ENCODE data around the gene RPRML. TPM values are rescaled to one million over a fixed set of nuclear protein-coding genes. Genes with fewer than 3 reads are reported as not detected.
"Not testable (repeated sequence)": the region's sequence is repeated elsewhere in the genome, so short reads cannot be mapped to it uniquely, and the experiment has no call there.

The RPRML gene
- total RNA-seq, 4 donors from 2014 or later: 0.48 TPM; not detected in 3

DNA sequence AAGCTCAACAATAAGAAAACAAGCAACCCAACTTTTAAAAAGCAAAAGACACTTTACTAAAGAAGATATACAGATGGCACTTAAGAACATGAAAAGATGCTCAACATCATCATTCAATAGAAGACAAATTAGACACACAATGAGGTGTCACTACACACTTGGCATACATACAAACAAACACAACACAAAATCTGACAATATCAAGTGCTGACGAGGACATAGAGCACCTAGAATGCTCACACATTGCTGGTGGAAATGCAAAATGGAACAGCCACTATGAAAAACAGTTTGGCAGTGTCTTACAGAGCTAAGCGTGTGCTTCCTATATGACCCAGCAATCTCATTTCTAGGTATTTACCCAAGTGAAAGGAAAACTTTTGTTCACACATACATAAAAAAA is 18.9 kb downstream of the RPRML start:
- in situ Hi-C loops (cut with MboI; ENCODE audit: low pct_ligation_motif_present in 1 of 4, low pct_unique_long_range_greater_than_20kb in 1 of 4, low sequenced_read_pairs in 3 of 4): no loop called here
- WGBS, 2 donors (ENCODE audit: low coverage in 1 of 2): 25 to 45% methylated on average over 2 of the region's 2 CpGs

DNA sequence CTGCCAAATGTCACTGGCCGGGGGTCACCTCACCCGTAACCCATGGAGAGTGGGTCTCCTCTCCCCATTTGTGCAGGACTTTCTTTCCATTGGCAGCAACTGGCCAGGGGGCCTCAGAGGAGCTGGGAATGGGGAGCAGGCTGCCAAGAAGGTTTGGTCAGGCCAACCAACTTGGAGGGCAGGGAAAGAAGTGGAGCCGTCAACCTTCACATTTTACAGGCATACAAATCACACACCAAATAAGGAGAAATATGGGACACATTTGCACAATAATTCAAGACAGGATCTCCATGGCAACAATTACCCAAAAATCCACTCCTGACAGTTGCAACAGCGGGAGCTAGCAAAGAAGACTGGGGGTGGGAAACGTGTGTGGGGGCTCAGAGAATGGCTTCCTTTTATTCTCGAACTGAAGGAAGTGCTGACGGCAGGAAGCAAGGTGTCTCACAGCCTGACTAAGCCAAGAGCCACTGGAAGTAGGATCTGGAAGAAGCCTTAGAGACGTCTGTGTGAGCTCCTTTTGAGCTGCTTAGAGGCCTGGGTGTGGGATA is 20.9 kb downstream of the RPRML start:
- WGBS, 2 donors (ENCODE audit: low coverage in 1 of 2): 77 to 83% methylated on average over 2 to 8 of the region's 8 CpGs
- DNase-seq: no peak
- no peak overlapping the region for H3K4me3 ChIP-seq
- intact Hi-C loops (cut with DNase I; ENCODE audit: low total_unique reads): no loop called here
- H3K36me3 ChIP-seq: no peaks in the 10 kb centered on the region
- no peaks in the 10 kb centered on the region for H3K27me3 ChIP-seq
- TF ChIP-seq EP300 (IDR thresholded peaks at IDR 0.05; ENCODE audit: low read depth): no peak
- no peak for TF ChIP-seq POLR2AphosphoS5 (IDR thresholded peaks at IDR 0.05)
- TF ChIP-seq POLR2A (IDR thresholded peaks at IDR 0.05): no peak
- no peaks in the 10 kb centered on the region for H3K9me3 ChIP-seq
- H3K4me1 ChIP-seq: no peaks in the 10 kb centered on the region
- H3K27ac ChIP-seq: no peak overlapping the region
- in situ Hi-C loops (cut with MboI; ENCODE audit: low pct_ligation_motif_present in 1 of 4, low pct_unique_long_range_greater_than_20kb in 1 of 4, low sequenced_read_pairs in 3 of 4): no loop called here

More for the DNA sequence above, 18.9 kb downstream of the RPRML start:
- no peaks in the 10 kb centered on the region for H3K27me3 ChIP-seq
- no peak overlapping the region for H3K27ac ChIP-seq
- DNase-seq: no peak
- TF ChIP-seq, protein P1, sequence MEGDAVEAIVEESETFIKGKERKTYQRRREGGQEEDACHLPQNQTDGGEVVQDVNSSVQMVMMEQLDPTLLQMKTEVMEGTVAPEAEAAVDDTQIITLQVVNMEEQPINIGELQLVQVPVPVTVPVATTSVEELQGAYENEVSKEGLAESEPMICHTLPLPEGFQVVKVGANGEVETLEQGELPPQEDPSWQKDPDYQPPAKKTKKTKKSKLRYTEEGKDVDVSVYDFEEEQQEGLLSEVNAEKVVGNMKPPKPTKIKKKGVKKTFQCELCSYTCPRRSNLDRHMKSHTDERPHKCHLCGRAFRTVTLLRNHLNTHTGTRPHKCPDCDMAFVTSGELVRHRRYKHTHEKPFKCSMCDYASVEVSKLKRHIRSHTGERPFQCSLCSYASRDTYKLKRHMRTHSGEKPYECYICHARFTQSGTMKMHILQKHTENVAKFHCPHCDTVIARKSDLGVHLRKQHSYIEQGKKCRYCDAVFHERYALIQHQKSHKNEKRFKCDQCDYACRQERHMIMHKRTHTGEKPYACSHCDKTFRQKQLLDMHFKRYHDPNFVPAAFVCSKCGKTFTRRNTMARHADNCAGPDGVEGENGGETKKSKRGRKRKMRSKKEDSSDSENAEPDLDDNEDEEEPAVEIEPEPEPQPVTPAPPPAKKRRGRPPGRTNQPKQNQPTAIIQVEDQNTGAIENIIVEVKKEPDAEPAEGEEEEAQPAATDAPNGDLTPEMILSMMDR (IDR thresholded peaks at IDR 0.05): no peak
- TF ChIP-seq POLR2AphosphoS5 (IDR thresholded peaks at IDR 0.05) (no peak), EP300 (IDR thresholded peaks at IDR 0.05; ENCODE audit: low read depth) (no peak)
- intact Hi-C loops (cut with DNase I; ENCODE audit: low total_unique reads): no loop called here
- H3K36me3 ChIP-seq: no peaks in the 10 kb centered on the region
- H3K9me3 ChIP-seq: no peaks in the 10 kb centered on the region
- H3K4me1 ChIP-seq: no peaks in the 10 kb centered on the region
- H3K4me3 ChIP-seq: no peak overlapping the region

DNA sequence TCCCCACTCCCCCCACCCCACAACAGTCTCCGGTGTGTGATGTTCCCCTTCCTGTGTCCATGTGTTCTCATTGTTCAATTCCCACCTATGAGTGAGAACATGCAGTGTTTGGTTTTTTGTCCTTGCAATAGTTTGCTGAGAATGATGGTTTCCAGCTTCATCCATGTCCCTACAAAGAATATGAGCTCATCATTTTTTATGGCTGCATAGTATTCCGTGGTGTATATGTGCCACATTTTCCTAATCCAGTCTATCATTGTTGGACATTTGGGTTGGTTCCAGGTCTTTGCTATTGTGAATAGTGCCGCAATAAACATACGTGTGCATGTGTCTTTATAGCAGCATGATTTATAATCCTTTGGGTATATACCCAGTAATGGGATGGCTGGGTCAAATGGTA is 25.9 kb downstream of the RPRML start:
- H3K36me3 ChIP-seq; H3K4me3 ChIP-seq; DNase-seq; H3K27me3 ChIP-seq; H3K4me1 ChIP-seq; H3K9me3 ChIP-seq; H3K27ac ChIP-seq; intact Hi-C loops (cut with DNase I; ENCODE audit: low total_unique reads); in situ Hi-C loops (cut with MboI; ENCODE audit: low pct_ligation_motif_present in 1 of 4, low pct_unique_long_range_greater_than_20kb in 1 of 4, low sequenced_read_pairs in 3 of 4): not testable (repeated sequence)
- 80% methylated on average over 2 of the region's 4 CpGs; no CpG with 5 or more reads in 1 of the 2 donors for WGBS, 2 donors (ENCODE audit: low coverage in 1 of 2)

DNA sequence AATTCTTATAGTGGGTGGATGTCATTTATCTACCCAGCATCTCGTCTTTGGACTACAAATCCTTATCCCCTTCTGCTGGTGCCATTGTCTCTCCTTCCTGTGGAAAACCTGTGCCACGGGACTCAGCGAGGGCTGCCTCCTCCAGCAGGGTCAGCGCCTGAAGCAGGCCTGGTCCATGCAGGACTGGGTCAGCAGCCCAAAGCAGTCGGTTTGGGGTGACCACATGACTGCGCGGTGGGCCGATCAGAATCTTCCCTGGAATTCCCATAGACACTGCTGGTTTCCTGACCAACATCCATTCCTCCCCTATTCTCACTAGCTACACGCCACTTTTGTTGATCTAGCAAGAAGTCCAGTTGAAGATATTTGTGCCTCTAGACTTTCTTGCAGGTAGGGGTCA is 26.9 kb downstream of the RPRML start:
- in situ Hi-C loops (cut with MboI; ENCODE audit: low pct_ligation_motif_present in 1 of 4, low pct_unique_long_range_greater_than_20kb in 1 of 4, low sequenced_read_pairs in 3 of 4) (no loop called here), intact Hi-C loops (cut with DNase I; ENCODE audit: low total_unique reads) (no loop called here)
- TF ChIP-seq EP300 (IDR thresholded peaks at IDR 0.05; ENCODE audit: low read depth) (no peak), POLR2A (IDR thresholded peaks at IDR 0.05) (no peak), POLR2AphosphoS5 (IDR thresholded peaks at IDR 0.05) (no peak)
- TF ChIP-seq, protein P1 (IDR thresholded peaks at IDR 0.05): no peak
- WGBS, 2 donors (ENCODE audit: low coverage in 1 of 2): 42 to 76% methylated on average over 1 to 9 of the region's 9 CpGs
- Histone ChIP-seq H3K27ac (no peak overlapping the region), H3K9me3 (no peaks in the 10 kb centered on the region), H3K4me1 (no peaks in the 10 kb centered on the region), H3K27me3 (peaks cover 5% of the 10 kb centered on the region), H3K36me3 (no peaks in the 10 kb centered on the region), H3K4me3 (no peak overlapping the region)
- DNase-seq: no peak

DNA sequence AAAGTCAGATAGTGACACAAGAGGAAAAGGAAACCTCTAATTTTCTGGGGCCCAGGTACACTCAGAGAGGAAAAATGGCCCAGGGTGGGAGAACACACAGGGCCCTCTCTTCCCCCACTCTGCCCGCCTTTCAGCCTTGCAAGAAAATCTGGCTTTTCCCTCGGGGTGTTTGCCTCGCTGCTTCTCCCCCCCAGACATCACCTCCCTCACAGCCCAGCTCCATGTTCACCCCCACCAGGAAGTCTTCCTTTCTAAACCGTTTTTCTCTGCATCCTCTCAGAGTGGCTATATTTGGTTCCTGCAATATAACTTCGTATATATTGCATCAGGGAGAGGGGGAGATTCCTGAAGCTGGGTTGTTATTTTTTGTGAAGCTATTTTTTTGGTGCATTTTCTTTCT is 27.3 kb downstream of the RPRML start:
- Histone ChIP-seq H3K9me3 (no peaks in the 10 kb centered on the region), H3K36me3 (no peaks in the 10 kb centered on the region), H3K4me3 (no peak overlapping the region), H3K4me1 (no peaks in the 10 kb centered on the region), H3K27me3 (peaks cover 5% of the 10 kb centered on the region), H3K27ac (no peak overlapping the region)
- intact Hi-C loops (cut with DNase I; ENCODE audit: low total_unique reads): no loop called here
- DNase-seq: no peak
- 5 to 25% methylated on average over 2 to 5 of the region's 5 CpGs for WGBS, 2 donors (ENCODE audit: low coverage in 1 of 2)
- in situ Hi-C loops (cut with MboI; ENCODE audit: low pct_ligation_motif_present in 1 of 4, low pct_unique_long_range_greater_than_20kb in 1 of 4, low sequenced_read_pairs in 3 of 4): no loop called here
- TF ChIP-seq EP300 (IDR thresholded peaks at IDR 0.05; ENCODE audit: low read depth) (no peak), POLR2A (IDR thresholded peaks at IDR 0.05) (no peak), POLR2AphosphoS5 (IDR thresholded peaks at IDR 0.05) (no peak)
- TF ChIP-seq, protein P1 (IDR thresholded peaks at IDR 0.05): no peak

All from transverse colon (tissue), 4 donors.